ENCODE results near the gene SLC23A3.

SLC23A3 gene, protein sequence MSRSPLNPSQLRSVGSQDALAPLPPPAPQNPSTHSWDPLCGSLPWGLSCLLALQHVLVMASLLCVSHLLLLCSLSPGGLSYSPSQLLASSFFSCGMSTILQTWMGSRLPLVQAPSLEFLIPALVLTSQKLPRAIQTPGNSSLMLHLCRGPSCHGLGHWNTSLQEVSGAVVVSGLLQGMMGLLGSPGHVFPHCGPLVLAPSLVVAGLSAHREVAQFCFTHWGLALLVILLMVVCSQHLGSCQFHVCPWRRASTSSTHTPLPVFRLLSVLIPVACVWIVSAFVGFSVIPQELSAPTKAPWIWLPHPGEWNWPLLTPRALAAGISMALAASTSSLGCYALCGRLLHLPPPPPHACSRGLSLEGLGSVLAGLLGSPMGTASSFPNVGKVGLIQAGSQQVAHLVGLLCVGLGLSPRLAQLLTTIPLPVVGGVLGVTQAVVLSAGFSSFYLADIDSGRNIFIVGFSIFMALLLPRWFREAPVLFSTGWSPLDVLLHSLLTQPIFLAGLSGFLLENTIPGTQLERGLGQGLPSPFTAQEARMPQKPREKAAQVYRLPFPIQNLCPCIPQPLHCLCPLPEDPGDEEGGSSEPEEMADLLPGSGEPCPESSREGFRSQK

DNA sequence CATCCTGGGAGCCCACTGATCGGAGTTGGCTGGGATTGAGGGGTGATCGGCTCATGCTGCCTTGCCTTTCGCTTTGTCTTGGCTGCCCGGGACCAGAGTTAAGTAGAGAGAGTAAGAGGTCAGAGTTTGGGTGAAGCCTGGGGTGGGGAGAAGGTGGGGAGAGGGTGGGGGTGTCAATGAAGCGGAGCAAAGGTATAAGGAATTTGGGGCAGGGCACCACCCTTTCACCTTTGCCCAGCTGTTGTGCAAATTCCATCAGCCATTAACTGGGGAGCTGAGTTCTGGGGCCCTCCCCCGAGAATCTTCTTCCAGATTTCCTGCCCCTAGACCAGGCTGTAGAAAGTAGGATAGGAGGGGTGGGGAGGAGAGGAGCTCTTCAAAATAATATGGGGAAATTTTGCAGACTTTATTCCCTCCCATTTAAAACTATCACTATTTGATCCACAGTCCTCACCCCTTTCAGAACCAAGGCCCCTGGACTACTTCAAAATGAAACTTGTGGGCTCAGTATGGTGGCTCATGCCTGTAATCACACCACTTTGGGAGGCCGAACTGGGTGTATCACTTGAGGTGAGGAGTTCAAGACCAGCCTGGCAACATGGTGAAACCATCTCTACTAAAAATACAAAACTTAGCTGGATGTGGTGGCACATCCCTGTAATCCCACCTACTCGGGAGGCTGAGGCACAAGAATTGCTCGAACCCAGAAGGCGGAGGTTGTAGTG is at the start of gene SLC23A3:
Gene SLC23A3, minus strand, starts transcription at position 100 of the 725 bp plus-strand sequence. Its CDS starts 45 bp downstream, at position 55.
- Histone ChIP-seq H3K27ac (ENCODE audit: low read depth, low read length, poor library complexity, severe bottlenecking) (no peak within 1 kb of the TSS), H3K4me2 (ENCODE audit: low read length) (no peak within 1 kb of the TSS), H3K79me2 (ENCODE audit: insufficient read depth, low read length) (no peaks in the 10 kb centered on the region), H3F3A (ENCODE audit: insufficient read depth, low read length) (no peaks in the 10 kb centered on the region; the same call in 1 of the 2 replicates), H3K9me2 (ENCODE audit: low read depth, low read length) (no peaks in the 10 kb centered on the region), H3K27me3 (ENCODE audit: insufficient read depth, low read length) (no peaks in the 10 kb centered on the region), H2AFZ (ENCODE audit: low read length) (no peak within 1 kb of the TSS), H3K9ac (ENCODE audit: low read length) (no peak within 1 kb of the TSS), H3K4me1 (ENCODE audit: insufficient read depth, low read length, severe bottlenecking) (no peaks in the 10 kb centered on the region), H3K9me3 (ENCODE audit: low read length) (no peaks in the 10 kb centered on the region), H4K20me1 (ENCODE audit: insufficient read depth, low read length) (no peaks in the 10 kb centered on the region), H3K4me3 (ENCODE audit: low read depth, low read length, poor library complexity, severe bottlenecking) (no peak within 1 kb of the TSS), H3K36me3 (ENCODE audit: insufficient read depth, low read length) (peaks cover 28% of the 10 kb centered on the region; the same call in 1 of the 2 replicates)
- TF ChIP-seq, protein P1, sequence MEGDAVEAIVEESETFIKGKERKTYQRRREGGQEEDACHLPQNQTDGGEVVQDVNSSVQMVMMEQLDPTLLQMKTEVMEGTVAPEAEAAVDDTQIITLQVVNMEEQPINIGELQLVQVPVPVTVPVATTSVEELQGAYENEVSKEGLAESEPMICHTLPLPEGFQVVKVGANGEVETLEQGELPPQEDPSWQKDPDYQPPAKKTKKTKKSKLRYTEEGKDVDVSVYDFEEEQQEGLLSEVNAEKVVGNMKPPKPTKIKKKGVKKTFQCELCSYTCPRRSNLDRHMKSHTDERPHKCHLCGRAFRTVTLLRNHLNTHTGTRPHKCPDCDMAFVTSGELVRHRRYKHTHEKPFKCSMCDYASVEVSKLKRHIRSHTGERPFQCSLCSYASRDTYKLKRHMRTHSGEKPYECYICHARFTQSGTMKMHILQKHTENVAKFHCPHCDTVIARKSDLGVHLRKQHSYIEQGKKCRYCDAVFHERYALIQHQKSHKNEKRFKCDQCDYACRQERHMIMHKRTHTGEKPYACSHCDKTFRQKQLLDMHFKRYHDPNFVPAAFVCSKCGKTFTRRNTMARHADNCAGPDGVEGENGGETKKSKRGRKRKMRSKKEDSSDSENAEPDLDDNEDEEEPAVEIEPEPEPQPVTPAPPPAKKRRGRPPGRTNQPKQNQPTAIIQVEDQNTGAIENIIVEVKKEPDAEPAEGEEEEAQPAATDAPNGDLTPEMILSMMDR (IDR thresholded peaks at IDR 0.05; ENCODE audit: low read length) = no peak
- TF ChIP-seq EZH2 (IDR thresholded peaks at IDR 0.05; ENCODE audit: borderline replicate concordance, low read length) = no peak

DNA sequence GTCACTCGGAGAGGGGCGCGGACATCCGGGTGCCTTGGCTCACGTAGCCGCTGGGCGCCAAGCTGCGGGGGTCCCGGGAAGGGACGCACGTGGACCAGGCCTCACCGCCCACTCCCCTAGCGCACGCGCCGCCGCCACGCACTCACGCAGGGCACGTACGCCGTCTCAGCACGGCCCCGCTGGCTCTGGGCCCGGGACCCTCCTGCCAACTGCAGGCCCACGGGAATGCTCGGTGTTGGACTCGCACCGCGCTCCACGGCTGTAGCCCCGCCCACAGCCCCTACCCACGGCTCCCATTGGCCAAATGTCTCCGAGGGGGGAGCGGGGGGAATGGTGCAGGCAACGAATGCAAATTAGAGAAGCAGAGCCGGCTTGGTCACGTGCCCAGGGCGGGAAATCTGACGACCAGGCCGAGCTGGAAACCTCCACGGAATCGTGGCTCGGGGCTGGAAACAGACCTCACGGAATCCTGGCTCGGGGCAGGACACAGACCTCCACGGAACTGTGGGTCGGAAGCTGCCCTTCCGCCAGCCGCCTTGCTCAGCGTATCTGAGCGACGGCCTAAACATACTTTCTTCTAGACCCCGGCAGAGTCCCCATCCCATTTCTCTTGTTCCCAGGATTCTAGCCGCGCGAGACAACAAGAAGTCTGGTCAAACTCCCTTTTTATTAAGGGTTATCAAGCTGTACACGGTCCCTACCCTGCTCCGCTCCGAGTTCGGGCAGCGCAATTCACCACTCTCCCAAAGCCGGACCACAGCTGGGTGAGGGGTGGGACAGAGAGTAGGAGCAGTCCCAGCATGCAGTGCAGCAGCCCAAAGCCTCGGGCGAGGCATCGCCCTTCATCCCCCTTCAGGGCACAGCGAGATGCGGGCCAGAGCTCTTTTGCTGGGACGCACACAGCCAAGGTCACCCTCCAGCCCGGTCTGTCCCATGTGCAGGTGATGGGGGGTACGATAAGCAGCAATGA is 49.2 kb upstream of the SLC23A3 start, which contains the start of gene ABCB6:
Gene ABCB6, minus strand, starts transcription at position 227 of the 970 bp plus-strand sequence. CDS start 285 bp downstream, outside the sequence.
- H4K20me1 ChIP-seq (ENCODE audit: insufficient read depth, low read length) = no peaks in the 10 kb centered on the region
- H3F3A ChIP-seq (ENCODE audit: insufficient read depth, low read length) = no peaks in the 10 kb centered on the region
- H2AFZ ChIP-seq (ENCODE audit: low read length) = no peak within 1 kb of the TSS
- TF ChIP-seq EZH2 (IDR thresholded peaks at IDR 0.05; ENCODE audit: borderline replicate concordance, low read length) = no peak
- TF ChIP-seq, protein P1 (IDR thresholded peaks at IDR 0.05; ENCODE audit: low read length) = no peak
- H3K79me2 ChIP-seq (ENCODE audit: insufficient read depth, low read length) = no peaks in the 10 kb centered on the region
- peaks cover 21% of the 10 kb centered on the region for H3K4me1 ChIP-seq (ENCODE audit: insufficient read depth, low read length, severe bottlenecking)
- no peaks in the 10 kb centered on the region for H3K27me3 ChIP-seq (ENCODE audit: insufficient read depth, low read length)
- peak within 1 kb of the TSS; percentile 84 for H3K4me3 ChIP-seq (ENCODE audit: low read depth, low read length, poor library complexity, severe bottlenecking)
- H3K4me2 ChIP-seq (ENCODE audit: low read length) = peak within 1 kb of the TSS; percentile 92
- H3K9me2 ChIP-seq (ENCODE audit: low read depth, low read length) = no peaks in the 10 kb centered on the region
- H3K9me3 ChIP-seq (ENCODE audit: low read length) = no peaks in the 10 kb centered on the region
- peak within 1 kb of the TSS; percentile 54 for H3K27ac ChIP-seq (ENCODE audit: low read depth, low read length, poor library complexity, severe bottlenecking)
- H3K36me3 ChIP-seq (ENCODE audit: insufficient read depth, low read length) = peaks cover 70% of the 10 kb centered on the region; the same call in 1 of the 2 replicates
- peak within 1 kb of the TSS; percentile 86 for H3K9ac ChIP-seq (ENCODE audit: low read length)
